IPS-20b (cell line): ENCODE measurements around the gene GRIK1.

Experiments
- H3K27ac ChIP-seq: one replicate; pipeline ENCODE4 v1.5.1; 2013; ENCODE audit warnings: low read length
- H3K27me3 ChIP-seq: 2 replicates; pipeline ENCODE4 v1.6.1; 2013; ENCODE audit warnings: mild to moderate bottlenecking, low read length, inconsistent platforms; ENCODE audit not compliant: insufficient read depth
- H3K36me3 ChIP-seq: 2 replicates; pipeline ENCODE4 v1.6.1; 2013; ENCODE audit warnings: low read depth, mild to moderate bottlenecking, inconsistent platforms, low read length, moderate library complexity; ENCODE audit not compliant: insufficient read depth
- H3K4me1 ChIP-seq: 2 replicates; pipeline ENCODE4 v1.6.1; 2013; ENCODE audit warnings: mild to moderate bottlenecking, control low read depth, inconsistent platforms, low read length, moderate library complexity; ENCODE audit not compliant: insufficient read depth
- H3K4me3 ChIP-seq: 2 replicates; pipeline ENCODE4 v1.5.1; 2013; ENCODE audit warnings: mild to moderate bottlenecking, low read length, inconsistent platforms
- H3K9ac ChIP-seq: 2 replicates; pipeline ENCODE4 v1.6.1; 2013; ENCODE audit warnings: low read depth, mild to moderate bottlenecking, inconsistent platforms, low read length, moderate library complexity
- H3K9me3 ChIP-seq: 2 replicates; pipeline ENCODE4 v1.6.1; 2013; ENCODE audit warnings: mild to moderate bottlenecking, low read depth, low read length, inconsistent platforms; ENCODE audit not compliant: insufficient read depth

Gene GRIK1

DNA sequence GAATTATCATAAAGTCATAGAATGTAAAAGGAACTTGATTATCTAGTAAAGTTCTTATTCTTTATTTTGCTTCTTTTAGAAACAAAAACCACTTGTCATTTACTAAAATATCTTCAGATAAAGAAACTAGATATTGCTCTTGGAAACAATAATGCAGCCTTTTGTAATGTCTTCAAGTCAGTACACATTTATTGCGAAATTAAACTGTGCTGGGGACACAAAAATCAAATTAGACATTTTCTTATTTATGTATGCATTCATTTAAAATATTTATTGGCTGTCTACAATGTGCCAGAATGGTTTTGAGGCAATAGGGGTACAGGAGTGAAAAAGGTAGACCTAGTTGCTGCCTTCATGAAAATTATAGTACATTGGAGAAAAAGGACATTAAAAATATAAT, 201.1 kb downstream of the GRIK1 start:
- Histone ChIP-seq H3K9me3 (no peaks in the 10 kb centered on the region; the same call in 1 of the 2 replicates), H3K9ac (no peak overlapping the region), H3K4me3 (no peak overlapping the region), H3K36me3 (no peaks in the 10 kb centered on the region), H3K4me1 (no peaks in the 10 kb centered on the region), H3K27ac (no peak overlapping the region), H3K27me3 (no peaks in the 10 kb centered on the region)

- Histone ChIP-seq H3K4me1 (no peaks in the 10 kb centered on the region), H3K9me3 (no peaks in the 10 kb centered on the region), H3K9ac (no peak overlapping the region), H3K27me3 (no peaks in the 10 kb centered on the region), H3K27ac (no peak overlapping the region), H3K4me3 (no peak overlapping the region), H3K36me3 (no peaks in the 10 kb centered on the region)
Observed at GRCh38 chr21:29737186-29737585, 202.6 kb downstream of the GRIK1 start.

- Histone ChIP-seq H3K36me3 (no peaks in the 10 kb centered on the region), H3K9ac (no peak overlapping the region), H3K27ac (no peak overlapping the region), H3K4me1 (no peaks in the 10 kb centered on the region), H3K27me3 (no peaks in the 10 kb centered on the region), H3K9me3 (no peaks in the 10 kb centered on the region), H3K4me3 (no peak overlapping the region)
Observed at GRCh38 chr21:29730281-29730680, 209.5 kb downstream of the GRIK1 start.

DNA sequence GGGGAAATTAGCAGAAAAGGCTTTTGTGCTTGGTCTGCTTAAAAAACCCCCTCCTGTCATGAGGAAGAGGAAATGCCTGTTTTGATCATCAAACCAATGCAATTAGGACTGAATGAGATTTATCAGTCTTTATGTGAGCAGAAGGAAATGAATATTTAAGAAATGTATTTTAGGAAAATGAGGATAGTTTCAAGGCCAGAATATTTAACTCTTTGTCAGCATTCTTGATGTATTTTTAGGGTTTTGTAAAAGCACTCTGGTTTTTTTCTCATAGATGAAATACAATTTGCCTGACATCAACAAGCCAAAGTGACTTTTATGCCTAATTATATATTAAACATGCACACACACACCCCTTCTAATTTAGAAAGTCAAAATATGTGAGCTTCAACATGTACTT, 213.8 kb downstream of the GRIK1 start:
- Histone ChIP-seq H3K27ac (no peak overlapping the region), H3K4me3 (no peak overlapping the region), H3K9me3 (no peaks in the 10 kb centered on the region), H3K27me3 (no peaks in the 10 kb centered on the region), H3K4me1 (peaks cover 11% of the 10 kb centered on the region; the same call in 1 of the 2 replicates), H3K9ac (no peak overlapping the region), H3K36me3 (no peaks in the 10 kb centered on the region)

DNA sequence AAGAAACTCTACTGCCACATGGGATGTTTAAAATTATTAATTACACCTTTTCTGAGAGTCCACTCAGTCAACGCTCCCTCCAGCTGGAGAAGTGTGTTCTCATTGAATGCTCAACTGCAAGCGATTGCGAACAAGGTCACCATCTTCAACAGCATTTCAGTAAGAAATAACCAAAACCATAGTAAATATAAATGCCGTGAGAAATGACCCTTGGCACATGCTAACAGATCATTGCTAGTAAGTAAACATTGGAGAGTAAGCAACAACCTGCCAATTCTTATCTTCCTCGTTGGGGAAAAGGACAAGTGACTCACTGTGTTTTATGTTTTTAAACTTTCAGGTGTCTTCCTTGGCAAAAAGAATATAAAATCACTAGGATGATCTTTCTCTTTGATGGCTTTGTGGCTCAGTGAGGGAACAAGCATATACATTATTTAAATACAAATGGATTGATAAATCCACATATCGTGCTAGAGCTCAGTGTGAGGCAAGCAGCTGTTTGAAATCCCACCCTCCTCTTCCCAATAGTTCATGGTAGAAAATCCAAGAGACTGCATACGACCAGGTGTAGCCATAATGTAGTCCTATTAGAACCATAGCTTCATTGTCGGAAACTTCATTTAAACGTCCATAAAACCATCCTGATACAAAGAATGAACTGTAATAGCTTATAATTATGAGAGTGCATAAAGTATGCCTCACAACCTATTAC, 214.6 kb downstream of the GRIK1 start:
- Histone ChIP-seq H3K27ac (no peak overlapping the region), H3K9ac (no peak overlapping the region), H3K9me3 (no peaks in the 10 kb centered on the region), H3K27me3 (no peaks in the 10 kb centered on the region), H3K36me3 (no peaks in the 10 kb centered on the region), H3K4me3 (no peak overlapping the region), H3K4me1 (peaks cover 18% of the 10 kb centered on the region; the same call in 1 of the 2 replicates)

GRCh38 chr21:29721964-29722363, 217.8 kb downstream of the GRIK1 start:
- Histone ChIP-seq H3K4me1 (peaks cover 18% of the 10 kb centered on the region; the same call in 1 of the 2 replicates), H3K9me3 (peaks cover 8% of the 10 kb centered on the region), H3K36me3 (no peaks in the 10 kb centered on the region), H3K27me3 (no peaks in the 10 kb centered on the region), H3K9ac (no peak overlapping the region), H3K27ac (no peak overlapping the region), H3K4me3 (no peak overlapping the region)

DNA sequence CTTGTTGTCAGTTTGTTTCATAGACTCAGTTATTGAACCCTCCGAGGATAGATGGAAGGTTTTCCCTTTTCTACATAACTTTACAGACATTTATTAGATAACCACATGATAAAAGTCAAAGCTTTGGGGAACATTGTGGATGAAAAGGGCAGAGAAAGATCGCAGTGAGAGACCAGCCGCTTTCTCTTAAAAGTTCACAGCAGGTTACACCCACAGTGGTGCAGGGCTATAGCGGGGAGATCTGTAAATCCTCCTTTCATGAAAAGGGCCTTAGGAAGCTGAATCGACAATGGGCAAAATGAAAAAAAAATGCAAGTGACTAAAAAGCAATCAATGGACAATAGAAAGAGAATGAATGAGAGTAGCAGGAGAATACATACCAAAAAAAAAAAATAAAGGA, 218.6 kb downstream of the GRIK1 start:
- Histone ChIP-seq H3K9ac (no peak overlapping the region), H3K9me3 (peaks cover 12% of the 10 kb centered on the region), H3K27me3 (no peaks in the 10 kb centered on the region), H3K27ac (no peak overlapping the region), H3K36me3 (no peaks in the 10 kb centered on the region), H3K4me3 (peak overlapping the region; percentile 28; the same call in 1 of the 2 replicates), H3K4me1 (peaks cover 18% of the 10 kb centered on the region; the same call in 1 of the 2 replicates)

DNA sequence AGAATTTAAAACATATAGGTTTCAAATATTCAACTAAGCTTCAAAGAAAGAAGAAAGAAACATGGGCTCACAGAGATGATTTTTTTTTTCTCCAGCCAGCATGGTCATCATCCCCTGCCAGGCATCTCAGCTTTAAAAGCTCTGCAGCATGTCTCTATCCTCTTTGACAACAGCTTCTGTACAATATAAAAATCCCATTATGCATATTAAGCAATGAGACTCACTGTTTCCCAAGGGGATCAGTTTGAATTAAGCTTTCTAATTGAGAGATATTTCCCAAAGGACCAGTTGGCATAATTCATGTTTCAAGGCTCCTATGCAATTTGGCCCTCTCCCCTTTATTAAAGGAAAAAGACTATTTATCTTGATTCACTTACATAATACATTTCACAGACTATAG, 220.3 kb downstream of the GRIK1 start:
- Histone ChIP-seq H3K36me3 (no peaks in the 10 kb centered on the region), H3K27ac (no peak overlapping the region), H3K4me3 (no peak overlapping the region), H3K9me3 (peaks cover 12% of the 10 kb centered on the region), H3K9ac (no peak overlapping the region), H3K4me1 (peaks cover 17% of the 10 kb centered on the region; the same call in 1 of the 2 replicates), H3K27me3 (no peaks in the 10 kb centered on the region)

DNA sequence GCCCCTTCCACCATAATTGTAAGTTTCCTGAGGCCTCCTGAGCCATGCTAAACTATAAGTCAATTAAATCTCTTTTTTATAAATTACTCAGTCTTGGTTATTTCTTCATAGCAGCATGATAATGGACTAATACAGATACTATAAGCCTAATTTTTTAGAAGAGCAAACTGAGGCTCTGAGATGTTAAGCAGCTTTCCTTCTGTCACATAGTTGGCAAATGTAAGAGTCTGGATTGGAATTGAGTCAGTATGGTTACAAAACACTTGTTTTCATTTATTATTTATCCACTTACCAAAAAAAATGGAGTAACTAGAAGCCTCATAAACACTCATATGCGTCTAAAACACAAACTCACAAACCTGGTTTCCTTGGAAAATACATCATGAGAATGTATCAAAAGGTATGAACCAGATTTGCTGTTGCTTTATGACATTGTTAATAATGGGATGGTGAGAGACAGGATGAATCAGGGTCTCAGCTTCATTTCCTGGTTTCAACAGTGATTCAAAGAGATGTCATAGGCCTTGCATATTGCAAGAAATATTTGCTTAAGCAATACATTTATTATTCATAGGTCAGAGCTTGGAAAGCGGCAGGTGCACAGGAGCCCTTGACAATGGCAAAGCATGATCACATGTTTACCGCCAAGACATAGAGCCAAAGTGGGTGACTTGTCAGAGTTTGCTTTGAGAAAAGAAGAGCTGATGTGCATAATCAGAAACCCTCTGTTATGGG, 221.5 kb downstream of the GRIK1 start:
- H3K36me3 ChIP-seq, result no peaks in the 10 kb centered on the region
- H3K9me3 ChIP-seq, result peaks cover 12% of the 10 kb centered on the region
- H3K9ac ChIP-seq, result no peak overlapping the region
- H3K4me3 ChIP-seq, result no peak overlapping the region
- H3K27me3 ChIP-seq, result no peaks in the 10 kb centered on the region
- H3K4me1 ChIP-seq, result peaks cover 16% of the 10 kb centered on the region; the same call in 1 of the 2 replicates
- no peak overlapping the region for H3K27ac ChIP-seq

- H3K27ac ChIP-seq, result no peak overlapping the region
- H3K9ac ChIP-seq, result no peak overlapping the region
- no peaks in the 10 kb centered on the region for H3K27me3 ChIP-seq
- H3K4me1 ChIP-seq, result peaks cover 16% of the 10 kb centered on the region; the same call in 1 of the 2 replicates
- H3K4me3 ChIP-seq, result no peak overlapping the region
- no peaks in the 10 kb centered on the region for H3K36me3 ChIP-seq
- peaks cover 12% of the 10 kb centered on the region for H3K9me3 ChIP-seq
Observed at GRCh38 chr21:29717659-29718058, 222.1 kb downstream of the GRIK1 start.

DNA sequence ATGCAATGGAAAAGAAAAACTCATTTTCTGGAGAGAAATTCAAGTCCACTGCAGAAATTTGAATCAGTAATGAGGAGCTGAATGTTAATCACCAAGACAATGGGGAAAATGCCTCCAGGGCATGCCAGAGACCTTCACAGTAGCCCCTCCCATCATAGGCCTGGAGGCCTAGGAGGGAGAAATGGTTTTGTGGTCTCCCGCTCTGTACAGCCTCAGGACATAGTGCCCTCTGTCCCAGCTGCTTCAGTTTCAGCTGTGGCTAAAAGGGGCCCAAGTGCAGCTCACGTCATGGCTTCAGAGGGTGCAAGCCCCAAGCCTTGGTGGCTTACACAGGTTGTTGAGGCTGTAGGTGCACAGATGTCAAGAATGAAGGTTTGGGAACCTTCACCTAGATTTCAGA, 223.0 kb downstream of the GRIK1 start:
- H3K9ac ChIP-seq, result no peak overlapping the region
- H3K36me3 ChIP-seq, result no peaks in the 10 kb centered on the region
- H3K9me3 ChIP-seq, result peaks cover 12% of the 10 kb centered on the region
- H3K4me3 ChIP-seq, result no peak overlapping the region
- no peaks in the 10 kb centered on the region for H3K27me3 ChIP-seq
- peaks cover 13% of the 10 kb centered on the region; the same call in 1 of the 2 replicates for H3K4me1 ChIP-seq
- no peak overlapping the region for H3K27ac ChIP-seq

DNA sequence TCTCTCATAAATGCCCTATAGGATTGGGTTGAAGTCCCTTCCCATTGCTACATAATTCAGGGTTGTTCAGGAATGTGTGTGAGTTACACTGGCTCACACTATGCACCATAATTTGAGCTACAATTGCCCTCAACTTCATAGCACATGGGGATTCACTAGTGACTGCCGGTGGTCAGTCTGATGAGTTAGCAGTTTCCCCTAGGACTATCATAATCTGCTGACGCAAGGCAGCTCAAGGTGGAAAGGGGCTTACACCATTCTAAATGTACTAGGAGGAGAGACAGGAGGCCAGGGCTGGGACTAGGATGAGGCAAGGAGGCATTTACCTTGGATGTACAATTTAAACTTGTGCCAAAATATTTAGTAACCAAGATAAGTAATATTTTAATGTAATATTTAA, 224.7 kb downstream of the GRIK1 start:
- no peak overlapping the region for H3K4me3 ChIP-seq
- peaks cover 12% of the 10 kb centered on the region for H3K9me3 ChIP-seq
- no peaks in the 10 kb centered on the region for H3K4me1 ChIP-seq

More for the DNA sequence above, 224.7 kb downstream of the GRIK1 start:
- Histone ChIP-seq H3K27me3 (no peaks in the 10 kb centered on the region), H3K27ac (no peak overlapping the region), H3K36me3 (no peaks in the 10 kb centered on the region), H3K9ac (no peak overlapping the region)
